K562 (cell line): Measurements from ENCODE around the gene PANX1. TPM values are rescaled to one million over a fixed set of nuclear protein-coding genes. Genes with fewer than 3 reads are reported as not detected.

Source experiments
- ATAC-seq: fragments of 200-7000 bp; cut with Tn5 transposase; 3 replicates; pipeline ENCODE4 v1.9.1; 2020; ENCODE audit warnings: moderate library complexity
- BruUV-seq: library from RNA; stranded (reverse); fragments of 400-500 nt; replicated peaks from 2 replicates; lab custom pipeline; 2021; lab: Mats Ljungman, UMichigan
- CTCF ChIA-PET: fragments of 300-600 bp; formaldehyde crosslinking; extraction: SDS; loops from one replicate; lab custom pipeline; 2021; ENCODE audit warnings: low intra/inter-chr PET ratio; lab: Yijun Ruan, JAX
- POLR2A ChIA-PET: fragments of 300-600, 350-650 bp; sonication (Branson Sonifier 250); formaldehyde crosslinking; extraction: SDS; loops from one replicate; lab custom pipeline; 2021; ENCODE audit warnings: antibody characterized with exemption, inconsistent platforms; lab: Yijun Ruan, JAX
- DNase-seq, 4 experiments: peaks; one replicate each; pipeline versions ENCODE4 v3.0.0 to v3.0.0-alpha.2; 2011 to 2018; ENCODE audit warnings: low spot score in 3 of 4, mixed read lengths in 3 of 4; ENCODE audit errors: extremely low read depth in 1 of 4
- FAIRE-seq: peaks from 2 replicates; lab custom pipeline; 2011; peaks lifted over from hg19 to GRCh38; lab: Jason Lieb, UNC
- H2AFZ ChIP-seq: 2 replicates; pipeline ENCODE4 v1.6.0; 2011; ENCODE audit warnings: low read depth, low read length, control low read depth, inconsistent platforms
- H3K27ac ChIP-seq: fragments of 200-600 bp; 3 replicates; pipeline ENCODE4 v1.8.0; 2011; ENCODE audit warnings: low read depth, mild to moderate bottlenecking, control low read depth, inconsistent platforms, low read length, moderate library complexity, mixed read lengths; ENCODE audit errors: extremely low read depth
- H3K27me3 ChIP-seq, 2 experiments: fragments of 300-600 bp in 1 of 2; 2 replicates in 1 of 2; 3 replicates in 1 of 2; pipeline versions ENCODE4 v1.6.0 to v1.8.0; 2011; ENCODE audit warnings: inconsistent platforms in 2 of 2, low read length in 2 of 2, mild to moderate bottlenecking in 1 of 2, mixed read lengths in 1 of 2, moderate library complexity in 1 of 2; ENCODE audit not compliant: control insufficient read depth in 2 of 2, insufficient read depth in 2 of 2
- H3K36me3 ChIP-seq: fragments of 300-600 bp; 3 replicates; pipeline ENCODE4 v1.8.0; 2011; ENCODE audit warnings: mild to moderate bottlenecking, low read length, inconsistent platforms; ENCODE audit not compliant: control insufficient read depth, insufficient read depth
- H3K4me1 ChIP-seq, 2 experiments: fragments of 200-600 bp in 1 of 2; replicated peaks in 1 of 2; 2 replicates in 1 of 2; 3 replicates in 1 of 2; pipeline versions ENCODE4 v1.5.1 to v1.8.0; 2011; ENCODE audit warnings: inconsistent platforms in 2 of 2, low read length in 2 of 2, mild to moderate bottlenecking in 1 of 2, mixed read lengths in 1 of 2, moderate library complexity in 1 of 2; ENCODE audit not compliant: control insufficient read depth in 2 of 2, insufficient read depth in 2 of 2
- H3K4me2 ChIP-seq: 2 replicates; pipeline ENCODE4 v1.6.1; 2011; ENCODE audit warnings: low read length, control low read depth, inconsistent platforms, mixed read lengths; ENCODE audit not compliant: insufficient read depth
- H3K4me3 ChIP-seq: fragments of 200-600 bp; sonication (generic), shearing (Covaris generic); 2 replicates; pipeline ENCODE4 v1.5.1; 2016; ENCODE audit warnings: control low read depth, inconsistent platforms
- H3K79me2 ChIP-seq: fragments of 200-600 bp; 3 replicates; pipeline ENCODE4 v1.8.0; 2011; ENCODE audit warnings: low read length, inconsistent platforms; ENCODE audit not compliant: control insufficient read depth, insufficient read depth
- H3K9ac ChIP-seq, 2 experiments: 2 replicates each; pipeline versions ENCODE4 v1.6.0 to v1.6.1; 2011; ENCODE audit warnings: low read depth in 2 of 2, low read length in 2 of 2, control low read depth in 1 of 2, inconsistent platforms in 1 of 2, mild to moderate bottlenecking in 1 of 2, mixed read lengths in 1 of 2; ENCODE audit not compliant: insufficient read depth in 1 of 2
- H3K9me1 ChIP-seq: one replicate; pipeline ENCODE4 v1.6.0; 2011; ENCODE audit warnings: inconsistent platforms, mild to moderate bottlenecking, low read length, moderate library complexity; ENCODE audit not compliant: control insufficient read depth, insufficient read depth
- H3K9me3 ChIP-seq: replicated peaks from 2 replicates; pipeline ENCODE4 v1.5.1; 2011; ENCODE audit warnings: low read depth, low read length, inconsistent platforms; ENCODE audit not compliant: control insufficient read depth, insufficient read depth
- H4K20me1 ChIP-seq: replicated peaks from 2 replicates; pipeline ENCODE4 v1.6.1; 2011; ENCODE audit warnings: low read length, inconsistent platforms, mixed read lengths; ENCODE audit not compliant: control insufficient read depth, insufficient read depth
- ATF4 ChIP-seq: fragments of 450-650 bp; formaldehyde crosslinking; IDR thresholded peaks from 2 replicates; pipeline ENCODE4 v1.4.0; 2022; ENCODE audit warnings: mild to moderate bottlenecking, moderate library complexity
- CREBBP ChIP-seq: IDR thresholded peaks from one replicate; pipeline ENCODE4 v1.6.1; 2012; ENCODE audit warnings: low read depth, mild to moderate bottlenecking, control low read depth, inconsistent platforms, low read length
- IRF9 ChIP-seq: fragments of 450-650 bp; IDR thresholded peaks from 2 replicates; pipeline ENCODE4 v1.6.1; 2016; ENCODE audit warnings: missing biosample characterization, missing genetic modification characterization
- POLR2A ChIP-seq: fragments of 450-650 bp; conservative IDR thresholded peaks from 2 replicates; pipeline ENCODE4 v1.6.1; 2016
- RUNX1 ChIP-seq: sonication (generic); IDR thresholded peaks from 2 replicates; pipeline ENCODE4 v1.6.1; 2016; ENCODE audit warnings: antibody characterized with exemption, low read depth
- TSC22D4 ChIP-seq: fragments of 450-650 bp; IDR thresholded peaks from 2 replicates; pipeline ENCODE4 v1.6.1; 2016; ENCODE audit warnings: missing genetic modification characterization, missing biosample characterization, control low read depth
- ZBTB26 ChIP-seq: fragments of 450-650 bp; formaldehyde crosslinking; IDR thresholded peaks from 2 replicates; pipeline ENCODE4 v1.4.0; 2022; ENCODE audit warnings: missing genetic modification characterization
- ZHX1 ChIP-seq: fragments of 150-350 bp; conservative IDR thresholded peaks from 2 replicates; pipeline ENCODE4 v1.6.1; 2014; ENCODE audit warnings: low read length
- ZNF140 ChIP-seq: fragments of 250-450 bp; sonication (Bioruptor Pico); IDR thresholded peaks from 2 replicates; pipeline ENCODE4 v1.8.0; 2021; ENCODE audit warnings: moderate library complexity, mild to moderate bottlenecking, inconsistent platforms
- ZNF174 ChIP-seq: fragments of 250-450 bp; sonication (Bioruptor Pico); IDR thresholded peaks from 2 replicates; pipeline ENCODE4 v1.4.0; 2020; ENCODE audit warnings: mild to moderate bottlenecking
- ZNF764 ChIP-seq: fragments of 250-450 bp; sonication (Bioruptor Pico); IDR thresholded peaks from 2 replicates; pipeline ENCODE4 v1.4.0; 2020; ENCODE audit warnings: low read depth, mild to moderate bottlenecking, moderate library complexity
- WGBS: fragments of 100-300 bp; shearing (Covaris generic); methylation state at CpG from one replicate; pipeline ENCODE4 v1.1.6; 2016; ENCODE audit warnings: low coverage, mixed read lengths; ENCODE audit not compliant: insufficient coverage; ENCODE audit errors: missing lambda C conversion rate; 5-methylcytosine and 5-hydroxymethylcytosine counted together
- in situ Hi-C: fragments of 300-500 bp; cut with MboI; formaldehyde crosslinking; loops from 4 replicates; pipeline ENCODE4 v1.15.0; 2018; ENCODE audit warnings: inconsistent platforms, mixed read lengths
- intact Hi-C: fragments of 100-400 bp; cut with micrococcal nuclease; formaldehyde crosslinking; loops from 2 replicates; pipeline ENCODE4 v1.14.2; 2022
- polyA plus RNA-seq, 8 experiments: library from polyadenylated mRNA; depleted of rRNA in 4 of 8; stranded (reverse) in 5 of 8; unstranded in 3 of 8; fragments of >200 nt; fragmentation: Nextera tagmentation in 2 of 8; fragmentation: Illumina TruSeq in 1 of 8; extraction: Ambion mirVana in 2 of 8; extraction: Trizol in 1 of 8; gene quantifications; 2 replicates each; pipeline versions ENCODE4 v1.2.1 to v1.2.3, GENCODE V29; 2011 to 2014; ENCODE audit warnings: inconsistent platforms in 1 of 8, missing spikeins in 1 of 8
- total RNA-seq, 7 experiments: library from RNA; depleted of rRNA in 6 of 7; stranded (reverse); fragments of >200 nt in 6 of 7; fragmentation: Illumina TruSeq in 2 of 7; extraction: Trizol in 2 of 7; gene quantifications; 2 replicates each; pipeline versions ENCODE4 v1.2.1 to v1.2.3, GENCODE V29; 2011 to 2021; ENCODE audit warnings: low replicate concordance in 1 of 7

PANX1 gene
- total and polyA plus RNA-seq, 9 of the 15 experiments (the other 6 are each of a cell fraction or from before 2014, with no cell fraction given) = 1.9 to 14.8 (median 10.1) TPM

- POLR2A ChIA-PET = interaction anchor here (0.7 to 2.1 kb wide), 2 partner anchors 12 to 419 kb away, joined by 3 to 5 read pairs; no protein-coding TSS in a partner anchor
- Histone ChIP-seq H3K79me2 (peaks cover 25% of the 10 kb centered on the region), H2AFZ (no peak overlapping the region), H3K27ac (no peak overlapping the region), H4K20me1 (peaks cover 14% of the 10 kb centered on the region), H3K9me1 (peaks cover 3% of the 10 kb centered on the region), H3K9ac (no peak overlapping the region), H3K36me3 (no peaks in the 10 kb centered on the region; the same call in 2 of the 3 replicates), H3K9me3 (no peaks in the 10 kb centered on the region), H3K4me2 (no peak overlapping the region)
- WGBS = 55% methylated on average over 3 of the region's 3 CpGs
- intact Hi-C loops = no loop called here
- DNase-seq = no peak
- in situ Hi-C loops = no loop called here
- no peak for TF ChIP-seq ZBTB26 (CRISPR knock-in tag)
- no peak for TF ChIP-seq CREBBP
- no peak for TF ChIP-seq POLR2A
- no peak for TF ChIP-seq RUNX1
- TF ChIP-seq IRF9 (tag) = no peak
- TF ChIP-seq ZNF140 = no peak
- no peak for TF ChIP-seq ZNF764 (CRISPR knock-in tag)
- no peak for TF ChIP-seq ZHX1
- no peak for TF ChIP-seq ATF4 (CRISPR knock-in tag)
- no peak for TF ChIP-seq ZNF174 (CRISPR knock-in tag)
- TF ChIP-seq TSC22D4 (tag) = no peak
- TF ChIP-seq, all 486 proteins: peak for 0
- H3K4me3 ChIP-seq = no peak overlapping the region
- CTCF ChIA-PET = no interaction called here
- peaks cover 12 to 32% of the 10 kb centered on the region in 2 experiments for H3K4me1 ChIP-seq
- ATAC-seq = no peak
- no TSS peak for BruUV-seq
- FAIRE-seq = no peak
- H3K27me3 ChIP-seq = no peaks in the 10 kb centered on the region
Measured at GRCh38 chr11:94154095-94154856, 25.6 kb downstream of the PANX1 start.
